Progenitor cell of endocrine pancreas (in vitro differentiated cells): Measurements from ENCODE around the gene MAVS. TPM values are rescaled to one million over a fixed set of nuclear protein-coding genes. Genes with fewer than 3 reads are reported as not detected.
"Not testable (repeated sequence)": the region's sequence is repeated elsewhere in the genome, so short reads cannot be mapped to it uniquely, and the experiment has no call there.

Experiments
- DNase-seq: peaks from one replicate; pipeline ENCODE4 v3.0.0; 2021; ENCODE audit warnings: low spot score; ENCODE audit not compliant: unreplicated experiment
- H3K27ac Mint-ChIP-seq: 2 replicates; pipeline ENCODE4 v1.8.0; 2021; ENCODE audit warnings: mild to moderate bottlenecking, moderate library complexity, mixed read lengths
- H3K27me3 Mint-ChIP-seq: 2 replicates; pipeline ENCODE4 v1.8.0; 2021; ENCODE audit warnings: mixed read lengths
- H3K36me3 Mint-ChIP-seq: 2 replicates; pipeline ENCODE4 v1.8.0; 2022; ENCODE audit warnings: mixed read lengths; ENCODE audit not compliant: insufficient read depth
- H3K4me1 Mint-ChIP-seq: 2 replicates; pipeline ENCODE4 v1.8.0; 2021; ENCODE audit warnings: low read depth, mixed read lengths
- H3K4me3 Mint-ChIP-seq: 2 replicates; pipeline ENCODE4 v1.8.0; 2021; ENCODE audit warnings: low read depth, mild to moderate bottlenecking, moderate library complexity, mixed read lengths
- H3K9me3 Mint-ChIP-seq: 2 replicates; pipeline ENCODE4 v1.8.0; 2021; ENCODE audit warnings: low read depth, mixed read lengths
- total RNA-seq: library from RNA; stranded (reverse); gene quantifications from 2 replicates; pipeline ENCODE4 v1.2.1, GENCODE V29; 2021
- TF ChIP-seq, protein P1 (sequence below): fragments of 200-600 bp; sonication (generic); IDR thresholded peaks from one replicate; pipeline ENCODE4 v1.5.0; 2021; ENCODE audit warnings: antibody characterized with exemption, mild to moderate bottlenecking; ENCODE audit not compliant: unreplicated experiment

Gene MAVS
- total RNA-seq, 1 donor from 2014 or later: 43.8 TPM

DNA sequence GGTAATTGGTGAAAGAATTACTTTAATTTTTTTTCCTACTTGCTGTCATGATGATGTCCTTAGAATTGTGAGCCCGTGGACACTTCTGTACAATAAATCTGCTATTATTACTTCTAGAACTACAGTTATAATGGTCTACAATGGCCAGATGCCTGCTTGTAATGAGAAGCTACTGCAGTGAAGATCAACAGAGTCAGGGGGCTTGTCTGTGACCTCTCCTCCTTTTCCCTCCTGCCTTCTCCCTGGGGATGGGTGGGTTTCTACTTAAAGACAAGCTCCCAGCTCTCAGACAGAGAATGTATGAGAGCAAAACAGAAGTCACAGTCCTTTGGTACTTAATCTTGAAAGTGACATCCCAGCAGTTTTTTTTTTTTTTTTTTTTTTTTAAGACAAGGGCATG, 29.4 kb downstream of the MAVS start:
- TF ChIP-seq, protein P1, sequence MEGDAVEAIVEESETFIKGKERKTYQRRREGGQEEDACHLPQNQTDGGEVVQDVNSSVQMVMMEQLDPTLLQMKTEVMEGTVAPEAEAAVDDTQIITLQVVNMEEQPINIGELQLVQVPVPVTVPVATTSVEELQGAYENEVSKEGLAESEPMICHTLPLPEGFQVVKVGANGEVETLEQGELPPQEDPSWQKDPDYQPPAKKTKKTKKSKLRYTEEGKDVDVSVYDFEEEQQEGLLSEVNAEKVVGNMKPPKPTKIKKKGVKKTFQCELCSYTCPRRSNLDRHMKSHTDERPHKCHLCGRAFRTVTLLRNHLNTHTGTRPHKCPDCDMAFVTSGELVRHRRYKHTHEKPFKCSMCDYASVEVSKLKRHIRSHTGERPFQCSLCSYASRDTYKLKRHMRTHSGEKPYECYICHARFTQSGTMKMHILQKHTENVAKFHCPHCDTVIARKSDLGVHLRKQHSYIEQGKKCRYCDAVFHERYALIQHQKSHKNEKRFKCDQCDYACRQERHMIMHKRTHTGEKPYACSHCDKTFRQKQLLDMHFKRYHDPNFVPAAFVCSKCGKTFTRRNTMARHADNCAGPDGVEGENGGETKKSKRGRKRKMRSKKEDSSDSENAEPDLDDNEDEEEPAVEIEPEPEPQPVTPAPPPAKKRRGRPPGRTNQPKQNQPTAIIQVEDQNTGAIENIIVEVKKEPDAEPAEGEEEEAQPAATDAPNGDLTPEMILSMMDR: no peak
- Mint-ChIP-seq H3K27me3 (no peaks in the 10 kb centered on the region), H3K36me3 (peaks cover 12% of the 10 kb centered on the region), H3K9me3 (no peaks in the 10 kb centered on the region), H3K4me3 (no peak overlapping the region), H3K27ac (peak overlapping the region; percentile 23), H3K4me1 (no peaks in the 10 kb centered on the region)
- no peak for DNase-seq

DNA sequence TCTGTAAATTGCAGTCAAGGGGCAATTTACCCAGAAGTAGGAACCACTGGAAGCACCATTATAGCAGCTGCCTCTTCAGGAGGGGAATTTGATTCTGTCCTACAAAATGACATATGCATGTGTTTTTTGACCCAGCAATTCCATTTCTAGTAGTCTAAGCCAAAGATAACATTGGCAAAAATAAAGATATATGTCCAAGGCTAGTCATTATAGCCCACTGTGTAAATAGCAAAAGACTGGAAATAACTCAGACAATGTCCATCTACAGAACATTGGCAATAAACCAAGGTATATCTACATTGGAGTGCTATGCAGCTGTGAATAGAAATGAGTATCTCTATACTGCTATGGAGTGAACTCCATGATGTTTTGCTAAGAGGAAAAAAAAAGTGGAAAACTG, 30.0 kb downstream of the MAVS start:
- no peak for DNase-seq
- no peaks in the 10 kb centered on the region for H3K4me1 Mint-ChIP-seq
- no peaks in the 10 kb centered on the region for H3K27me3 Mint-ChIP-seq
- H3K4me3 Mint-ChIP-seq: no peak overlapping the region
- TF ChIP-seq, protein P1: no peak
- no peak overlapping the region for H3K27ac Mint-ChIP-seq
- peaks cover 16% of the 10 kb centered on the region for H3K36me3 Mint-ChIP-seq
- no peaks in the 10 kb centered on the region for H3K9me3 Mint-ChIP-seq

DNA sequence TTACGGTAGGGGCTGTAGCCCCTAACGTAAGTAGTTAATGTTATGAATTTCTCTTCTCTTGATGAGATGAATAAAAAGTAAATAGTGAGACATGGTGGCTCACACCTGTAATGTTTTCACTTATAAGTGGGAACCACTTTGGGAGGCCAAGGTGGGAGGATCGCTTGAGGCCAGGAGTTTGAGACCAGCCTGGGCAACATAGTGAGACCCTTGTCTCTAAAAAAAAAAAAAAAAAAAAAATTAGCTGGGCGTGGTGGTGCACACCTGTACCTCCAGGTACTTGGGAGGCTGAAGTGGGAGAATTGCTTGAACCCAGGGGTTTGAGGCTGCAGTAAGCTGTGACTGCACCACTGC, 32.3 kb downstream of the MAVS start:
- H3K4me1 Mint-ChIP-seq, H3K27ac Mint-ChIP-seq, H3K27me3 Mint-ChIP-seq, H3K9me3 Mint-ChIP-seq, DNase-seq, H3K4me3 Mint-ChIP-seq: not testable (repeated sequence)
- H3K36me3 Mint-ChIP-seq: peaks cover 18% of the 10 kb centered on the region

DNA sequence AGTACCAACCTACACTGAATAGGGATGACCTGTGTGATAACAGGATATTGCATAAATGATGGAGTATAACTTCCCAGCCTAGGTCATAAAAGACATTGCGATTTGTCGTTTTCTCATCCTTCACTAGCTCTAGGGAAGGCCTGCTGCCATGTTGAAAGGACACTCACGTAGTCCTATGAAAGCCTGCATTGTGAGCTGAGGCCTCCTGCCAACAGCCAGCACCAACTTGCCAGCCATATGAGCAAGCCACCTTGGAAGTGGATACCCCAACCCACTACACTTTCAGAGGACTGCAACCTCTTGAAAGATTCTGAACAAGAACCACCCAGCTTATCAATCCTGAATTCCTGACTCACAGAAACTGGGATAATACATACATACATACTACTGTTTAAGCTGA, 39.1 kb downstream of the MAVS start:
- TF ChIP-seq, protein P1: no peak
- no peaks in the 10 kb centered on the region for H3K9me3 Mint-ChIP-seq
- peaks cover 11% of the 10 kb centered on the region for H3K36me3 Mint-ChIP-seq
- H3K4me3 Mint-ChIP-seq: no peak overlapping the region
- peaks cover 14% of the 10 kb centered on the region for H3K4me1 Mint-ChIP-seq
- H3K27ac Mint-ChIP-seq: no peak overlapping the region
- DNase-seq: no peak
- no peaks in the 10 kb centered on the region for H3K27me3 Mint-ChIP-seq

DNA sequence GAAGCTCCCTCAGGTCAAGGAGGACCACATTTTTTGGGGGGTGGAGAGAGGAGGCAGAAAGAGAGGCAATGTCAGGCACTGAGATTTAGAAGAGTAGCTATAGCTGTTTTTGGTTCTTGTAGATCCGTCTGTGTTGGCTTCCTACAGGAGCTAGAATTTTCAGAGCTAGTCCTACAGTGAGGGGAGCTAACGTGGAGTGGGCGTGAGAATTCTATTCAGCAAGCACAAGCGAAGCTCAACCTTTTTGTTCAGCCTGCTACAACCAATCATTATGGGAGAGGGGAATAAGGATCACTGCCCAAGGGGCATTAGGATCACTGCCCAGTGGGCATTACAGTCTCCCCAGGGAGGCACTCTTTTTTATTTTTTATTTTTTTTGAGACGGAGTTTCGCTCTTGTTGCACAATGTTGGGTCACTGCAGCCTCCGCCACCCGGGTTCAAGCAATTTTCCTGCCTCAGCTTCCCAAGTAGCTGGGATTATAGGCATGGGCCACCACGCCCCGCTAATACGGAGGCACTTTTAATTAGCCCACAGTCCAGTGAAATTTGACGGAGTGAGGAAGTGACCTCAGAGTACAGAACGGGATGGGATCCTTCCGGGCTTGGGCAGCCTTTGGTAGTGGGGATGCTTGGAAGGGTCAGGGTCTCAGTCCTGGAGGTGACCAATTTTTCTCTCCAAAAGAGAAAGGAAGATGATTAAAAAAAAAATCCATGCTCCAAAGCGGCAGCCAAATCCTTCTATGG, 41.4 kb downstream of the MAVS start:
- Mint-ChIP-seq H3K36me3 (peaks cover 5% of the 10 kb centered on the region), H3K9me3 (no peaks in the 10 kb centered on the region), H3K4me3 (peak overlapping the region; percentile 94), H3K27me3 (no peaks in the 10 kb centered on the region), H3K4me1 (peaks cover 34% of the 10 kb centered on the region), H3K27ac (peak overlapping the region; percentile 96)
- DNase-seq: no peak
- TF ChIP-seq, protein P1: no peak
